Measurements from ENCODE around the gene MT4. TPM values are rescaled to one million over a fixed set of nuclear protein-coding genes. Genes with fewer than 3 reads are reported as not detected.

Gene MT4
- total RNA-seq, 1 experiment from 2014 or later, result not detected

GRCh38 chr16:56611281-56611833 lies 46.5 kb downstream of the MT4 start:
- no peak overlapping the region for H3K4me3 Mint-ChIP-seq (ENCODE audit: unreplicated experiment)
- H3K27me3 ChIP-seq (replicated peaks; ENCODE audit: control insufficient read depth, insufficient read depth, low read length), result no peaks in the 10 kb centered on the region; the same call in 1 of the 2 replicates
- BruUV-seq (replicated peaks), result no TSS peak
- no peaks in the 10 kb centered on the region for H3K9me3 Mint-ChIP-seq (ENCODE audit: unreplicated experiment)
- peaks cover 25% of the 10 kb centered on the region for H3K4me1 Mint-ChIP-seq (ENCODE audit: low read depth, unreplicated experiment)
- no peak for DNase-seq
- no peaks in the 10 kb centered on the region for H3K36me3 Mint-ChIP-seq (ENCODE audit: insufficient read depth, unreplicated experiment)
- H3K4me3 ChIP-seq (ENCODE audit: low read depth, low read length), result no peak overlapping the region
- peaks cover 3% of the 10 kb centered on the region for H3K27me3 Mint-ChIP-seq (ENCODE audit: insufficient read depth, unreplicated experiment)
- no peaks in the 10 kb centered on the region for H3K9me3 ChIP-seq
- H3K27ac Mint-ChIP-seq (ENCODE audit: unreplicated experiment), result no peak overlapping the region
- peaks cover 11% of the 10 kb centered on the region; the same call in 1 of the 2 replicates for H3K4me1 ChIP-seq
- TF ChIP-seq, protein P1, sequence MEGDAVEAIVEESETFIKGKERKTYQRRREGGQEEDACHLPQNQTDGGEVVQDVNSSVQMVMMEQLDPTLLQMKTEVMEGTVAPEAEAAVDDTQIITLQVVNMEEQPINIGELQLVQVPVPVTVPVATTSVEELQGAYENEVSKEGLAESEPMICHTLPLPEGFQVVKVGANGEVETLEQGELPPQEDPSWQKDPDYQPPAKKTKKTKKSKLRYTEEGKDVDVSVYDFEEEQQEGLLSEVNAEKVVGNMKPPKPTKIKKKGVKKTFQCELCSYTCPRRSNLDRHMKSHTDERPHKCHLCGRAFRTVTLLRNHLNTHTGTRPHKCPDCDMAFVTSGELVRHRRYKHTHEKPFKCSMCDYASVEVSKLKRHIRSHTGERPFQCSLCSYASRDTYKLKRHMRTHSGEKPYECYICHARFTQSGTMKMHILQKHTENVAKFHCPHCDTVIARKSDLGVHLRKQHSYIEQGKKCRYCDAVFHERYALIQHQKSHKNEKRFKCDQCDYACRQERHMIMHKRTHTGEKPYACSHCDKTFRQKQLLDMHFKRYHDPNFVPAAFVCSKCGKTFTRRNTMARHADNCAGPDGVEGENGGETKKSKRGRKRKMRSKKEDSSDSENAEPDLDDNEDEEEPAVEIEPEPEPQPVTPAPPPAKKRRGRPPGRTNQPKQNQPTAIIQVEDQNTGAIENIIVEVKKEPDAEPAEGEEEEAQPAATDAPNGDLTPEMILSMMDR (IDR thresholded peaks at IDR 0.05; ENCODE audit: insufficient read depth in 1 of 2, low read depth in 1 of 2, low read length in 1 of 2, severe bottlenecking in 1 of 2, unreplicated experiment in 1 of 2), result no peak
- intact Hi-C loops (cut with micrococcal nuclease; ENCODE audit: unreplicated experiment), result no loop called here
- ChIA-PET POLR2A (no interaction called here), CTCF (interaction anchor here (0.7 kb wide), 1 partner anchor 11 kb away, joined by 4 read pairs; no protein-coding TSS in a partner anchor)
- H3K36me3 ChIP-seq (ENCODE audit: control insufficient read depth, insufficient read depth, low read length), result no peaks in the 10 kb centered on the region

DNA sequence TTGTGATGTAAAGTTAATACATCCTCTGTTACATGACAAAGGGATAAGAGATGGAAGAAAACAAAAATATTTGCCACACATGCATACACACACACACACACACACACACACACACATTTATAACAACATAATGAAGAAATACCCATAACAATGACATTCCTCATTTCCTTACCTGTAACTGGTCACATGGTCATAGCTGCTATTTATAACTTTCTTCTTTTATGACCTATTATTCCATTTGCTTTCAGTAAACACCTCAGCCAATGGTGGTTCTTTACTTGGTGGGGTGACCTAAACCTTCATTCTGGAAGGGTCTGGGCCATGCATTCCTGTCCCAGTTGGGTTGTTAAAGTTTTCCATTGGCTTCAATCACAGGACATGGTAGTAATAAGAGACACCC lies 48.8 kb downstream of the MT4 start:
- no peaks in the 10 kb centered on the region for H3K9me3 Mint-ChIP-seq (ENCODE audit: unreplicated experiment)
- TF ChIP-seq, protein P1 (IDR thresholded peaks at IDR 0.05; ENCODE audit: insufficient read depth in 1 of 2, low read depth in 1 of 2, low read length in 1 of 2, severe bottlenecking in 1 of 2, unreplicated experiment in 1 of 2), result no peak
- DNase-seq, result no peak
- peaks cover 17% of the 10 kb centered on the region for H3K4me1 Mint-ChIP-seq (ENCODE audit: low read depth, unreplicated experiment)
- H3K4me3 ChIP-seq (ENCODE audit: low read depth, low read length), result no peak overlapping the region
- no peaks in the 10 kb centered on the region for H3K36me3 ChIP-seq (ENCODE audit: control insufficient read depth, insufficient read depth, low read length)
- BruUV-seq (replicated peaks), result no TSS peak
- H3K9me3 ChIP-seq, result no peaks in the 10 kb centered on the region
- ChIA-PET CTCF (no interaction called here), POLR2A (no interaction called here)
- 0 out of 2 replicates have a peak, but pooled peaks cover 5% of the 10 kb centered on the region for H3K4me1 ChIP-seq
- H3K4me3 Mint-ChIP-seq (ENCODE audit: unreplicated experiment), result no peak overlapping the region
- H3K27ac Mint-ChIP-seq (ENCODE audit: unreplicated experiment), result peak overlapping the region; percentile 10
- H3K27me3 ChIP-seq (replicated peaks; ENCODE audit: control insufficient read depth, insufficient read depth, low read length), result no peaks in the 10 kb centered on the region; the same call in none of the 2 replicates
- H3K36me3 Mint-ChIP-seq (ENCODE audit: insufficient read depth, unreplicated experiment), result no peaks in the 10 kb centered on the region
- H3K27me3 Mint-ChIP-seq (ENCODE audit: insufficient read depth, unreplicated experiment), result peaks cover 8% of the 10 kb centered on the region
- intact Hi-C loops (cut with micrococcal nuclease; ENCODE audit: unreplicated experiment), result no loop called here

- no peaks in the 10 kb centered on the region for H3K9me3 ChIP-seq
- H3K36me3 ChIP-seq (ENCODE audit: control insufficient read depth, insufficient read depth, low read length), result no peaks in the 10 kb centered on the region
- Mint-ChIP-seq H3K4me3 (ENCODE audit: unreplicated experiment) (no peak overlapping the region), H3K4me1 (ENCODE audit: low read depth, unreplicated experiment) (peaks cover 9% of the 10 kb centered on the region), H3K36me3 (ENCODE audit: insufficient read depth, unreplicated experiment) (no peaks in the 10 kb centered on the region), H3K27ac (ENCODE audit: unreplicated experiment) (peak overlapping the region; percentile 10), H3K9me3 (ENCODE audit: unreplicated experiment) (no peaks in the 10 kb centered on the region), H3K27me3 (ENCODE audit: insufficient read depth, unreplicated experiment) (peaks cover 12% of the 10 kb centered on the region)
- H3K27me3 ChIP-seq (replicated peaks; ENCODE audit: control insufficient read depth, insufficient read depth, low read length), result no peaks in the 10 kb centered on the region; the same call in 1 of the 2 replicates
- POLR2A ChIA-PET, result no interaction called here
- no TSS peak for BruUV-seq (replicated peaks)
- no peak for DNase-seq
- TF ChIP-seq, protein P1 (IDR thresholded peaks at IDR 0.05; ENCODE audit: insufficient read depth in 1 of 2, low read depth in 1 of 2, low read length in 1 of 2, severe bottlenecking in 1 of 2, unreplicated experiment in 1 of 2), result no peak
- intact Hi-C loops (cut with micrococcal nuclease; ENCODE audit: unreplicated experiment), result no loop called here
- H3K4me1 ChIP-seq, result no peaks in the 10 kb centered on the region
- CTCF ChIA-PET, result no interaction called here
- no peak overlapping the region for H3K4me3 ChIP-seq (ENCODE audit: low read depth, low read length)
These were observed 49.7 kb downstream of the MT4 start for GRCh38 chr16:56614549-56614991.

All from Caco-2 (cell line).